ENCODE measurements around the gene CASS4. TPM values are rescaled to one million over a fixed set of nuclear protein-coding genes. Genes with fewer than 3 reads are reported as not detected.

Gene CASS4
- total RNA-seq, 2 experiments from 2014 or later: 0.15 TPM; not detected in 1

- BruUV-seq (replicated peaks): no TSS peak
- Histone ChIP-seq H3K4me1 (ENCODE audit: insufficient read depth, low read length, poor library complexity, severe bottlenecking) (peaks cover 12% of the 10 kb centered on the region), H2AFZ (ENCODE audit: low read length) (no peak overlapping the region), H3K79me2 (ENCODE audit: insufficient read depth, low read depth, low read length) (no peaks in the 10 kb centered on the region), H3K9me3 (ENCODE audit: low read length) (no peaks in the 10 kb centered on the region), H3K4me3 (ENCODE audit: low read depth, low read length, poor library complexity, severe bottlenecking) (no peak overlapping the region), H3K36me3 (ENCODE audit: insufficient read depth, low read length) (no peaks in the 10 kb centered on the region), H3K9me2 (ENCODE audit: insufficient read depth, low read length) (no peaks in the 10 kb centered on the region), H3K27ac (ENCODE audit: low read depth, low read length, poor library complexity, severe bottlenecking) (no peak overlapping the region), H4K20me1 (ENCODE audit: insufficient read depth, low read length) (no peaks in the 10 kb centered on the region), H3K4me2 (ENCODE audit: low read length) (no peak overlapping the region)
- DNase-seq (ENCODE audit: low spot score): no peak
- no peak for TF ChIP-seq EZH2phosphoT487 (IDR thresholded peaks at IDR 0.05; ENCODE audit: borderline replicate concordance, low read depth, low read length)
- no peak for TF ChIP-seq CTCF (conservative IDR thresholded peaks at IDR 0.05; ENCODE audit: low read length)
- CTCF ChIA-PET (ENCODE audit: unreplicated experiment): no interaction called here
- intact Hi-C loops (cut with micrococcal nuclease; ENCODE audit: unreplicated experiment): no loop called here
- POLR2A ChIA-PET: no interaction called here
Observed at GRCh38 chr20:56433880-56434255, 21.8 kb downstream of the CASS4 start.

GRCh38 chr20:56437196-56437960 is 25.3 kb downstream of the CASS4 start:
- no peak overlapping the region for H2AFZ ChIP-seq (ENCODE audit: low read length)
- H4K20me1 ChIP-seq (ENCODE audit: insufficient read depth, low read length): no peaks in the 10 kb centered on the region
- H3K4me3 ChIP-seq (ENCODE audit: low read depth, low read length, poor library complexity, severe bottlenecking): no peak overlapping the region
- ChIA-PET CTCF (ENCODE audit: unreplicated experiment) (no interaction called here), POLR2A (no interaction called here)
- H3K79me2 ChIP-seq (ENCODE audit: insufficient read depth, low read depth, low read length): no peaks in the 10 kb centered on the region
- H3K9me2 ChIP-seq (ENCODE audit: insufficient read depth, low read length): no peaks in the 10 kb centered on the region
- H3K9me3 ChIP-seq (ENCODE audit: low read length): no peaks in the 10 kb centered on the region
- H3K4me2 ChIP-seq (ENCODE audit: low read length): no peak overlapping the region
- no peak for DNase-seq (ENCODE audit: low spot score)
- no peaks in the 10 kb centered on the region for H3K36me3 ChIP-seq (ENCODE audit: insufficient read depth, low read length)
- TF ChIP-seq CTCF (conservative IDR thresholded peaks at IDR 0.05; ENCODE audit: low read length) (no peak), EZH2phosphoT487 (IDR thresholded peaks at IDR 0.05; ENCODE audit: borderline replicate concordance, low read depth, low read length) (no peak)
- BruUV-seq (replicated peaks): no TSS peak
- H3K27ac ChIP-seq (ENCODE audit: low read depth, low read length, poor library complexity, severe bottlenecking): no peak overlapping the region
- intact Hi-C loops (cut with micrococcal nuclease; ENCODE audit: unreplicated experiment): no loop called here
- no peaks in the 10 kb centered on the region for H3K4me1 ChIP-seq (ENCODE audit: insufficient read depth, low read length, poor library complexity, severe bottlenecking)

- no peak for TF ChIP-seq EZH2phosphoT487 (IDR thresholded peaks at IDR 0.05; ENCODE audit: borderline replicate concordance, low read depth, low read length)
- no peak for TF ChIP-seq CTCF (conservative IDR thresholded peaks at IDR 0.05; ENCODE audit: low read length)
- no peaks in the 10 kb centered on the region for H3K79me2 ChIP-seq (ENCODE audit: insufficient read depth, low read depth, low read length)
- DNase-seq (ENCODE audit: low spot score): no peak
- H3K9me3 ChIP-seq (ENCODE audit: low read length): no peaks in the 10 kb centered on the region
- H3K36me3 ChIP-seq (ENCODE audit: insufficient read depth, low read length): no peaks in the 10 kb centered on the region
- CTCF ChIA-PET (ENCODE audit: unreplicated experiment): no interaction called here
- H4K20me1 ChIP-seq (ENCODE audit: insufficient read depth, low read length): no peaks in the 10 kb centered on the region
- BruUV-seq (replicated peaks): no TSS peak
- no peak overlapping the region for H3K4me2 ChIP-seq (ENCODE audit: low read length)
- POLR2A ChIA-PET: no interaction called here
- no peak overlapping the region for H3K27ac ChIP-seq (ENCODE audit: low read depth, low read length, poor library complexity, severe bottlenecking)
- intact Hi-C loops (cut with micrococcal nuclease; ENCODE audit: unreplicated experiment): no loop called here
- H3K4me3 ChIP-seq (ENCODE audit: low read depth, low read length, poor library complexity, severe bottlenecking): no peak overlapping the region
- no peak overlapping the region for H2AFZ ChIP-seq (ENCODE audit: low read length)
- no peaks in the 10 kb centered on the region for H3K4me1 ChIP-seq (ENCODE audit: insufficient read depth, low read length, poor library complexity, severe bottlenecking)
- no peaks in the 10 kb centered on the region for H3K9me2 ChIP-seq (ENCODE audit: insufficient read depth, low read length)
Observed at GRCh38 chr20:56438284-56438683, 26.2 kb downstream of the CASS4 start.
